B cell (primary cell): ENCODE measurements around the gene PCSK1. TPM values are rescaled to one million over a fixed set of nuclear protein-coding genes. Genes with fewer than 3 reads are reported as not detected.
"Not testable (repeated sequence)": the region's sequence is repeated elsewhere in the genome, so short reads cannot be mapped to it uniquely, and the experiment has no call there.

Experiments
- ATAC-seq: fragments of 200-7000 bp; cut with Tn5 transposase; one replicate; pipeline ENCODE4 v1.10.0; 2021; ENCODE audit warnings: low read depth, mild to moderate bottlenecking, moderate number of reproducible peaks, moderate library complexity
- CTCF ChIA-PET: fragments of 350-600 bp; sonication (Branson Sonifier 250); formaldehyde crosslinking; loops from one replicate; lab custom pipeline; 2021; ENCODE audit warnings: antibody characterized with exemption, inconsistent platforms; lab: Charles Lee
- POLR2A ChIA-PET: fragments of 350-600 bp; sonication (Branson Sonifier 250); formaldehyde crosslinking; loops from one replicate; lab custom pipeline; 2021; ENCODE audit warnings: antibody characterized with exemption; lab: Charles Lee
- DNase-seq: peaks from one replicate; pipeline ENCODE4 v3.0.0; 2013
- H2AFZ ChIP-seq: 2 replicates; pipeline ENCODE4 v1.6.1; 2012; ENCODE audit warnings: mild to moderate bottlenecking, low read depth, low read length; ENCODE audit not compliant: insufficient read depth, poor library complexity, severe bottlenecking
- H3K27ac ChIP-seq, 2 donors: 1 replicate in 1 of 2; 2 replicates in 1 of 2; pipeline ENCODE4 v1.5.1; 2012 to 2013; ENCODE audit warnings: low read length in 2 of 2, mild to moderate bottlenecking in 2 of 2, moderate library complexity in 1 of 2
- H3K27me3 ChIP-seq, 4 experiments: fragments of 200-600 bp in 1 of 4; sonication (generic) in 1 of 4; replicated peaks in 1 of 4; 1 replicate in 2 of 4; 2 replicates in 2 of 4; pipeline versions ENCODE4 v1.6.1 to v1.7.0; 2013 to 2016; ENCODE audit warnings: low read length in 3 of 4, mild to moderate bottlenecking in 2 of 4, mixed read lengths in 1 of 4, moderate library complexity in 1 of 4; ENCODE audit not compliant: insufficient read depth in 4 of 4, control insufficient read depth in 3 of 4; ENCODE audit errors: control extremely low read depth in 1 of 4
- H3K36me3 ChIP-seq, 2 experiments: replicated peaks in 1 of 2; 1 replicate in 1 of 2; 2 replicates in 1 of 2; pipeline versions ENCODE4 v1.6.1 to v1.7.1; 2013; ENCODE audit warnings: low read length in 1 of 2; ENCODE audit not compliant: insufficient read depth in 2 of 2, control insufficient read depth in 1 of 2; ENCODE audit errors: control extremely low read depth in 1 of 2, extremely low read depth in 1 of 2
- H3K4me1 ChIP-seq, 2 donors: fragments of 200-600 bp in 1 of 2; sonication (generic) in 1 of 2; 1 replicate in 1 of 2; 2 replicates in 1 of 2; pipeline versions ENCODE4 v1.5.1 to v1.6.1; 2013 to 2017; ENCODE audit warnings: low read length in 2 of 2; ENCODE audit not compliant: control insufficient read depth in 2 of 2, insufficient read depth in 2 of 2
- H3K4me2 ChIP-seq: replicated peaks from 2 replicates; pipeline ENCODE3; 2012; ENCODE audit warnings: mild to moderate bottlenecking, low read depth, low read length; ENCODE audit not compliant: poor library complexity, severe bottlenecking
- H3K4me3 ChIP-seq, 5 experiments: fragments of 200-600 bp in 1 of 5; sonication (generic) in 1 of 5; 1 replicate in 3 of 5; 2 replicates in 2 of 5; pipeline versions ENCODE4 v1.5.1 to v1.7.0; 2011 to 2016; ENCODE audit warnings: low read length in 4 of 5, mild to moderate bottlenecking in 4 of 5, low read depth in 2 of 5, control low read depth in 1 of 5, moderate library complexity in 1 of 5; ENCODE audit not compliant: insufficient read depth in 1 of 5; ENCODE audit errors: control extremely low read depth in 1 of 5, extremely low read depth in 1 of 5
- H3K79me2 ChIP-seq: fragments of 200-600 bp; sonication (generic); one replicate; pipeline ENCODE4 v1.6.0; 2016; ENCODE audit warnings: low read length; ENCODE audit not compliant: control insufficient read depth, insufficient read depth
- H3K9ac ChIP-seq: fragments of 200-600 bp; sonication (generic); 2 replicates; pipeline ENCODE4 v1.6.1; 2017; ENCODE audit warnings: mild to moderate bottlenecking, low read length, moderate library complexity
- H3K9me3 ChIP-seq, 3 donors: one replicate each; pipeline versions ENCODE4 v1.6.1 to v1.7.1; 2013; ENCODE audit warnings: low read length in 2 of 3; ENCODE audit not compliant: control insufficient read depth in 2 of 3, insufficient read depth in 1 of 3; ENCODE audit errors: control extremely low read depth in 1 of 3
- H4K20me1 ChIP-seq: 2 replicates; pipeline ENCODE4 v1.6.0; 2012; ENCODE audit warnings: mild to moderate bottlenecking, low read length; ENCODE audit not compliant: insufficient read depth, control insufficient read depth, poor library complexity, severe bottlenecking
- H3K27ac Mint-ChIP-seq: one replicate; pipeline ENCODE4 v1.8.0; 2021; ENCODE audit warnings: mixed read lengths
- H3K27me3 Mint-ChIP-seq: one replicate; pipeline ENCODE4 v1.8.0; 2021; ENCODE audit warnings: mixed read lengths
- H3K4me1 Mint-ChIP-seq: one replicate; pipeline ENCODE4 v1.8.0; 2021; ENCODE audit warnings: mixed read lengths
- H3K4me3 Mint-ChIP-seq: one replicate; pipeline ENCODE4 v1.8.0; 2021; ENCODE audit warnings: mixed read lengths
- H3K9me3 Mint-ChIP-seq: one replicate; pipeline ENCODE4 v1.8.0; 2022; ENCODE audit warnings: mixed read lengths; ENCODE audit not compliant: insufficient read depth
- EZH2 ChIP-seq: IDR thresholded peaks from 2 replicates; pipeline ENCODE4 v1.6.1; 2012; ENCODE audit warnings: borderline replicate concordance, low read depth, mild to moderate bottlenecking, moderate library complexity, low read length; ENCODE audit not compliant: insufficient read depth, poor library complexity, severe bottlenecking
- WGBS: methylation state at CpG from one replicate; pipeline ENCODE4 v1.1.5; 2013; ENCODE audit warnings: missing lambda C conversion rate; ENCODE audit not compliant: insufficient coverage; 5-methylcytosine and 5-hydroxymethylcytosine counted together
- intact Hi-C: fragments of 100-400 bp; cut with micrococcal nuclease; formaldehyde crosslinking; loops from one replicate; pipeline ENCODE4 v1.10.0; 2022
- polyA plus RNA-seq: library from polyadenylated mRNA; depleted of rRNA; stranded (reverse); fragments of >200 nt; gene quantifications from 2 replicates; pipeline ENCODE4 v1.2.3, GENCODE V29; 2012
- total RNA-seq, 2 donors: library from RNA; stranded (reverse); fragments of 120-200 nt in 1 of 2; gene quantifications; 1 replicate in 1 of 2; 2 replicates in 1 of 2; pipeline versions ENCODE4 v1.2.3 to v1.2.4, GENCODE V29; 2013 to 2022
- TF ChIP-seq, protein P1 (sequence below): fragments of 200-600 bp; IDR thresholded peaks from one replicate; pipeline ENCODE4 v1.8.0; 2022; ENCODE audit warnings: antibody characterized with exemption, mild to moderate bottlenecking

The PCSK1 gene
- total and polyA plus RNA-seq, 2 donors (not counting 1 experiment from before 2014, with no cell fraction given): not detected

DNA sequence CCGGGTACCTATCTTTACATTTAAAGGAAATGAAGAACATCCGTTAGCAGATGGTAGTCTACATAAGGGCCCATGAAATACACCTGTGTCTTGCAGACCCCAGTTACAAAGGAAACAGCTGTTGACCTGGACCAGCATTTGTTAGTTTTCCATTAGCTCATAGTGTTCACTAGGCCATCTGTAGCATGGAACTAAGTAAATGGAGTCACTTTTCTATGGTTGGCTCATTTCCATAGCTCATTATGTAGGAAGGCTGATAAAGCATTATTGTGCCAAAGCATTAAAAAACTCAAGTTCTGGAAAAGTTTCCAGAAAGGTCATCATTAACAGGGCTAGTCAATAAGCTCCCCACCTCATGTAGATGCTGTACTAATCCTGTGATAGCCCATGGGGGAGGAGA, 62.1 kb downstream of the PCSK1 start:
- Histone ChIP-seq H3K27me3 (peaks cover 0 to 9% (median 1%) of the 10 kb centered on the region in 4 experiments), H4K20me1 (no peaks in the 10 kb centered on the region), H3K79me2 (no peaks in the 10 kb centered on the region), H3K4me2 (no peak overlapping the region), H2AFZ (no peak overlapping the region), H3K27ac (no peak overlapping the region), H3K9me3 (no peaks in the 10 kb centered on the region), H3K4me3 (no peak overlapping the region), H3K36me3 (no peaks in the 10 kb centered on the region), H3K9ac (no peak overlapping the region), H3K4me1 (no peaks in the 10 kb centered on the region)
- Mint-ChIP-seq H3K4me3 (no peak overlapping the region), H3K27me3 (peaks cover 40% of the 10 kb centered on the region), H3K27ac (no peak overlapping the region), H3K9me3 (peaks cover 2% of the 10 kb centered on the region), H3K4me1 (no peaks in the 10 kb centered on the region)
- intact Hi-C loops: no loop called here
- 92% methylated on average over 2 of the region's 2 CpGs for WGBS
- ChIA-PET CTCF (no interaction called here), POLR2A (no interaction called here)
- no peak for ATAC-seq
- TF ChIP-seq, protein P1, sequence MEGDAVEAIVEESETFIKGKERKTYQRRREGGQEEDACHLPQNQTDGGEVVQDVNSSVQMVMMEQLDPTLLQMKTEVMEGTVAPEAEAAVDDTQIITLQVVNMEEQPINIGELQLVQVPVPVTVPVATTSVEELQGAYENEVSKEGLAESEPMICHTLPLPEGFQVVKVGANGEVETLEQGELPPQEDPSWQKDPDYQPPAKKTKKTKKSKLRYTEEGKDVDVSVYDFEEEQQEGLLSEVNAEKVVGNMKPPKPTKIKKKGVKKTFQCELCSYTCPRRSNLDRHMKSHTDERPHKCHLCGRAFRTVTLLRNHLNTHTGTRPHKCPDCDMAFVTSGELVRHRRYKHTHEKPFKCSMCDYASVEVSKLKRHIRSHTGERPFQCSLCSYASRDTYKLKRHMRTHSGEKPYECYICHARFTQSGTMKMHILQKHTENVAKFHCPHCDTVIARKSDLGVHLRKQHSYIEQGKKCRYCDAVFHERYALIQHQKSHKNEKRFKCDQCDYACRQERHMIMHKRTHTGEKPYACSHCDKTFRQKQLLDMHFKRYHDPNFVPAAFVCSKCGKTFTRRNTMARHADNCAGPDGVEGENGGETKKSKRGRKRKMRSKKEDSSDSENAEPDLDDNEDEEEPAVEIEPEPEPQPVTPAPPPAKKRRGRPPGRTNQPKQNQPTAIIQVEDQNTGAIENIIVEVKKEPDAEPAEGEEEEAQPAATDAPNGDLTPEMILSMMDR: no peak
- no peak for TF ChIP-seq EZH2
- no peak for DNase-seq

- H3K4me2 ChIP-seq, H3K79me2 ChIP-seq, H3K4me3 Mint-ChIP-seq, H3K27ac ChIP-seq, DNase-seq, H3K9me3 Mint-ChIP-seq, H3K9ac ChIP-seq, H2AFZ ChIP-seq, ATAC-seq, CTCF ChIA-PET, H3K4me1 Mint-ChIP-seq, POLR2A ChIA-PET, H3K4me1 ChIP-seq, H3K9me3 ChIP-seq, H3K36me3 ChIP-seq, intact Hi-C loops, H3K27me3 ChIP-seq, H3K4me3 ChIP-seq, H4K20me1 ChIP-seq, H3K27ac Mint-ChIP-seq: not testable (repeated sequence)
- peaks cover 22% of the 10 kb centered on the region for H3K27me3 Mint-ChIP-seq
- 94% methylated on average over 8 of the region's 8 CpGs for WGBS
Measured at GRCh38 chr5:96367337-96367736, 65.7 kb downstream of the PCSK1 start.
